Measurements from ENCODE around the gene ILK. TPM values are rescaled to one million over a fixed set of nuclear protein-coding genes. Genes with fewer than 3 reads are reported as not detected.
A peak's percentile ranks its signal among the peaks of the same experiment; 100 is the strongest.

The ILK gene
- total RNA-seq, 4 donors from 2014 or later = 139 to 148 (median 140) TPM

GRCh38 chr11:6640036-6640984 is 36.7 kb downstream of the ILK start:
- Histone ChIP-seq H3K27ac (no peak overlapping the region), H3K27me3 (no peaks in the 10 kb centered on the region), H3K36me3 (peaks cover 0 to 6% (median 0%) of the 10 kb centered on the region in 3 donors), H3K4me1 (peaks cover 0 to 48% (median 32%) of the 10 kb centered on the region in 4 donors), H3K9me3 (no peaks in the 10 kb centered on the region), H3K4me3 (no peak overlapping the region)
- DNase-seq (ENCODE audit: low spot score in 2 of 2) = no peak
- TF ChIP-seq EP300 (IDR thresholded peaks at IDR 0.05) (no peak), CTCF (IDR thresholded peaks at IDR 0.05) (no peak), POLR2A (IDR thresholded peaks at IDR 0.05) (no peak)
- 96% methylated on average over 34 to 35 of the region's 36 CpGs for WGBS, 2 donors

GRCh38 chr11:6640985-6641701 is 37.6 kb downstream of the ILK start:
- H3K36me3 ChIP-seq = peaks cover 0 to 6% (median 0%) of the 10 kb centered on the region in 3 donors
- TF ChIP-seq CTCF (IDR thresholded peaks at IDR 0.05) = no peak
- no peak for TF ChIP-seq POLR2A (IDR thresholded peaks at IDR 0.05)
- no peak for TF ChIP-seq EP300 (IDR thresholded peaks at IDR 0.05)
- H3K27ac ChIP-seq = no peak overlapping the region
- peaks cover 0 to 48% (median 32%) of the 10 kb centered on the region in 4 donors for H3K4me1 ChIP-seq
- WGBS, 2 donors = 97 to 99% methylated on average over 23 to 24 of the region's 26 CpGs
- H3K27me3 ChIP-seq = peaks cover 0 to 3% of the 10 kb centered on the region in 2 donors
- DNase-seq (ENCODE audit: low spot score in 2 of 2) = no peak
- H3K9me3 ChIP-seq = no peaks in the 10 kb centered on the region
- H3K4me3 ChIP-seq = no peak overlapping the region

GRCh38 chr11:6642957-6643356 is 39.4 kb downstream of the ILK start:
- H3K27ac ChIP-seq = no peak overlapping the region
- 93% methylated on average over 7 of the region's 7 CpGs for WGBS, 2 donors
- H3K36me3 ChIP-seq = peaks cover 0 to 6% (median 0%) of the 10 kb centered on the region in 3 donors
- H3K4me3 ChIP-seq = no peak overlapping the region
- DNase-seq (ENCODE audit: low spot score in 2 of 2) = no peak
- peaks cover 0 to 48% (median 35%) of the 10 kb centered on the region in 4 donors for H3K4me1 ChIP-seq
- H3K27me3 ChIP-seq = peaks cover 0 to 6% of the 10 kb centered on the region in 2 donors
- H3K9me3 ChIP-seq = no peaks in the 10 kb centered on the region
- TF ChIP-seq EP300 (IDR thresholded peaks at IDR 0.05) = no peak
- TF ChIP-seq CTCF (IDR thresholded peaks at IDR 0.05) = no peak
- TF ChIP-seq POLR2A (IDR thresholded peaks at IDR 0.05) = no peak

GRCh38 chr11:6646071-6646470 is 42.5 kb downstream of the ILK start:
- peak; percentile 45 to 66 for DNase-seq (ENCODE audit: low spot score in 2 of 2)
- peaks cover 0 to 21% of the 10 kb centered on the region in 2 donors for H3K27me3 ChIP-seq
- H3K36me3 ChIP-seq = peaks cover 0 to 4% (median 0%) of the 10 kb centered on the region in 3 donors
- H3K27ac ChIP-seq = peak overlapping the region in 2 of 4 donors; percentile 60 to 72
- TF ChIP-seq EP300 (IDR thresholded peaks at IDR 0.05) (no peak), POLR2A (IDR thresholded peaks at IDR 0.05) (no peak), CTCF (IDR thresholded peaks at IDR 0.05) (no peak)
- H3K4me3 ChIP-seq = no peak overlapping the region
- H3K4me1 ChIP-seq = peaks cover 0 to 38% (median 28%) of the 10 kb centered on the region in 4 donors
- H3K9me3 ChIP-seq = no peaks in the 10 kb centered on the region
- WGBS, 2 donors = 27 to 39% methylated on average over 12 of the region's 12 CpGs

Data from tibial nerve (tissue), 4 donors.